Ovary (tissue), 9 donors: ENCODE results near the gene ADAM30. TPM values are rescaled to one million over a fixed set of nuclear protein-coding genes. Genes with fewer than 3 reads are reported as not detected.

Experiments
- DNase-seq, 5 donors: peaks; one replicate each; pipeline ENCODE4 v3.0.0-alpha.2; 2019 to 2020
- H3K27ac ChIP-seq, 2 donors: fragments of 200-600 bp; one replicate each; pipeline versions ENCODE4 v1.5.1 to v1.8.0; 2019 to 2022
- H3K27me3 ChIP-seq: fragments of 200-600 bp; one replicate; pipeline ENCODE4 v1.8.0; 2022
- H3K36me3 ChIP-seq: fragments of 200-600 bp; sonication (generic); one replicate; pipeline ENCODE4 v1.5.1; 2019
- H3K4me1 ChIP-seq: one replicate; pipeline ENCODE4 v1.8.1; 2013; ENCODE audit warnings: mild to moderate bottlenecking, moderate library complexity; ENCODE audit not compliant: insufficient read depth
- H3K4me3 ChIP-seq: fragments of 200-600 bp; sonication (generic); one replicate; pipeline ENCODE4 v1.5.1; 2017
- H3K9me3 ChIP-seq, 2 donors: fragments of 200-600 bp in 1 of 2; sonication (generic) in 1 of 2; one replicate each; pipeline versions ENCODE4 v1.5.1 to v1.8.1; 2013 to 2019; ENCODE audit warnings: mild to moderate bottlenecking in 1 of 2, moderate library complexity in 1 of 2
- EP300 ChIP-seq: sonication (generic); formaldehyde crosslinking; IDR thresholded peaks from one replicate; pipeline ENCODE4 v1.6.1; 2017; ENCODE audit warnings: antibody characterized with exemption
- POLR2A ChIP-seq: fragments of 450-650 bp; IDR thresholded peaks from one replicate; pipeline ENCODE4 v1.6.1; 2017; ENCODE audit warnings: antibody characterized with exemption, mild to moderate bottlenecking, moderate library complexity
- WGBS, 3 donors: extraction: QIAGEN DNeasy Blood & Tissue Kit in 1 of 3; methylation state at CpG; one replicate each; pipeline versions ENCODE4 v1.1.5 to v1.1.7; 2013 to 2017; 5-methylcytosine and 5-hydroxymethylcytosine counted together
- intact Hi-C, 4 donors: fragments of 100-400 bp; cut with DNase I; formaldehyde crosslinking; loops; one replicate each; pipeline versions ENCODE4 v1.11.0 to v1.15.1; 2022 to 2023
- polyA plus RNA-seq, 2 donors: library from polyadenylated mRNA; stranded (reverse); fragments of 200-250 nt in 1 of 2; fragments of 350-450 nt in 1 of 2; fragmentation: Illumina TruSeq in 1 of 2; extraction: RNeasy Lipid Tissue Mini Kit (QIAGEN cat#74804) in 1 of 2; gene quantifications; one replicate each; pipeline ENCODE4 v1.2.3, GENCODE V29; 2013 to 2014
- total RNA-seq, 7 donors: library from RNA; depleted of rRNA in 2 of 7; stranded (reverse); fragments of >200 nt in 2 of 7; fragmentation: NEBNext Ultra II Directional in 3 of 7; extraction: Animal tissue kit (Norgen Biotek cat#: 25700) in 3 of 7; gene quantifications; one replicate each; pipeline versions ENCODE4 v1.1.0 to v1.2.4, GENCODE V29; 2016 to 2023
- TF ChIP-seq, protein P1 (sequence below), 3 donors: fragments of 450-650 bp in 2 of 3; fragments of 200-600 bp in 1 of 3; IDR thresholded peaks; one replicate each; pipeline versions ENCODE4 v1.5.1 to v1.8.0; 2016 to 2022; ENCODE audit warnings: antibody characterized with exemption in 3 of 3, mild to moderate bottlenecking in 1 of 3
- donor health status: DM: no; HTN: no; CAD: no; lungs with moderate emphysema.
- donor health status: DM: no; HTN: no; CAD: no.
- donor health status: Bipolar disorder and iron deficiency.
- donor health status: DM: yes; HTN: yes; CAD: no.
- donor health status: DM: no; HTN: no; CAD: no.
- donor health status: DM: yes; HTN: yes; CAD: no.

ADAM30 gene
- total and polyA plus RNA-seq, 9 donors = not detected

GRCh38 chr1:119919241-119919640 is 22.9 kb upstream of the ADAM30 start:
- no peaks in the 10 kb centered on the region for H3K9me3 ChIP-seq
- H3K27me3 ChIP-seq = no peaks in the 10 kb centered on the region
- H3K4me3 ChIP-seq = no peak overlapping the region
- no peaks in the 10 kb centered on the region for H3K36me3 ChIP-seq
- DNase-seq = no peak
- TF ChIP-seq EP300 = no peak
- TF ChIP-seq, protein P1, sequence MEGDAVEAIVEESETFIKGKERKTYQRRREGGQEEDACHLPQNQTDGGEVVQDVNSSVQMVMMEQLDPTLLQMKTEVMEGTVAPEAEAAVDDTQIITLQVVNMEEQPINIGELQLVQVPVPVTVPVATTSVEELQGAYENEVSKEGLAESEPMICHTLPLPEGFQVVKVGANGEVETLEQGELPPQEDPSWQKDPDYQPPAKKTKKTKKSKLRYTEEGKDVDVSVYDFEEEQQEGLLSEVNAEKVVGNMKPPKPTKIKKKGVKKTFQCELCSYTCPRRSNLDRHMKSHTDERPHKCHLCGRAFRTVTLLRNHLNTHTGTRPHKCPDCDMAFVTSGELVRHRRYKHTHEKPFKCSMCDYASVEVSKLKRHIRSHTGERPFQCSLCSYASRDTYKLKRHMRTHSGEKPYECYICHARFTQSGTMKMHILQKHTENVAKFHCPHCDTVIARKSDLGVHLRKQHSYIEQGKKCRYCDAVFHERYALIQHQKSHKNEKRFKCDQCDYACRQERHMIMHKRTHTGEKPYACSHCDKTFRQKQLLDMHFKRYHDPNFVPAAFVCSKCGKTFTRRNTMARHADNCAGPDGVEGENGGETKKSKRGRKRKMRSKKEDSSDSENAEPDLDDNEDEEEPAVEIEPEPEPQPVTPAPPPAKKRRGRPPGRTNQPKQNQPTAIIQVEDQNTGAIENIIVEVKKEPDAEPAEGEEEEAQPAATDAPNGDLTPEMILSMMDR (IDR thresholded peaks at IDR 0.05) = no peak
- TF ChIP-seq POLR2A = no peak
- 86 to 89% (median 87%) methylated on average over 7 of the region's 7 CpGs for WGBS, 3 donors
- intact Hi-C loops = no loop called here
- H3K4me1 ChIP-seq = no peaks in the 10 kb centered on the region
- H3K27ac ChIP-seq = no peak overlapping the region

GRCh38 chr1:119918301-119918700 is 22.0 kb upstream of the ADAM30 start:
- H3K9me3 ChIP-seq = no peaks in the 10 kb centered on the region
- H3K27ac ChIP-seq = no peak overlapping the region
- H3K4me1 ChIP-seq = no peaks in the 10 kb centered on the region
- TF ChIP-seq, protein P1 (IDR thresholded peaks at IDR 0.05) = no peak
- TF ChIP-seq POLR2A (no peak), EP300 (no peak)
- WGBS, 3 donors = 93 to 95% (median 94%) methylated on average over 7 of the region's 7 CpGs
- no peak overlapping the region for H3K4me3 ChIP-seq
- H3K27me3 ChIP-seq = no peaks in the 10 kb centered on the region
- no peak for DNase-seq
- intact Hi-C loops = no loop called here
- H3K36me3 ChIP-seq = no peaks in the 10 kb centered on the region

DNA sequence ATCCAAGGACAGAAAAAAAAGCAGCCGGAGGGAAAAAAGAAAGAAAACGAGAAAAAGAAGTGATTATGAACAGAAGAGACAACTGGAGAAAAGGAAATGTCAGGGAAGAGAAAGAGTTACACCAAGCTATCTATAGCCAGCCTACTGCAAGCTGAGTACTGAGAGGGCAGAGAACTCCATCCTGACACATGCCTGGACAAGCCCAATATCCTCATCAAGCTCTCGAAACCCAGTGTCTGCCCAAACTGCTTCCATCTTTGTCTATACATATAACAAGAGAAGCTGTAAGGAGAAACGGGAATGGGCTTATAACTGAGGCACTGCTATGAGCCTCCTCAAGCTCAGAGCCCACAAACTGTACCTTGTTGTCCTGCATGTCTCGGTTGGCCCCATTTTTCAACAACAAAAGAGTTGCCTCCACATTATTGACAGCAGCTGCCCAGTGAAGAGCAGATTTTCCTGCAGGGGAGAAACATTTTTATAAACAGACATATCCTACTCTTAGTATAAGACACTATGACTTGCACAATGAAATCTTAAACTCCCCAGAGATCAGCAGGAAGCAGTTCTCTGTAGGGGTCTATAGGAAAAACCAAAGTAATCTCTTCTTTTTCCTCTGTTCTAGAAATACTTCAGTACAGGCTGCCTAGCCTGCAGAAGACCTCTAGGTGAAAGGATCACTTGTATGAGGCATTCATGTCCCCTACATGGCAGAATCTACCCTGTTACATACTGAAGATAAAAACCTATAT is 21.2 kb upstream of the ADAM30 start:
- Histone ChIP-seq H3K4me1 (no peaks in the 10 kb centered on the region), H3K36me3 (no peaks in the 10 kb centered on the region), H3K27ac (no peak overlapping the region), H3K9me3 (no peaks in the 10 kb centered on the region), H3K27me3 (no peaks in the 10 kb centered on the region), H3K4me3 (no peak overlapping the region)
- TF ChIP-seq EP300 (no peak), POLR2A (no peak)
- TF ChIP-seq, protein P1 (IDR thresholded peaks at IDR 0.05) = no peak
- DNase-seq = no peak
- 85 to 88% (median 87%) methylated on average over 5 of the region's 5 CpGs for WGBS, 3 donors
- intact Hi-C loops = no loop called here

- H3K9me3 ChIP-seq = no peaks in the 10 kb centered on the region
- no peaks in the 10 kb centered on the region for H3K36me3 ChIP-seq
- intact Hi-C loops = no loop called here
- DNase-seq = no peak
- TF ChIP-seq, protein P1 (IDR thresholded peaks at IDR 0.05) = no peak
- TF ChIP-seq POLR2A (no peak), EP300 (no peak)
- H3K27ac ChIP-seq = no peak overlapping the region
- no peak overlapping the region for H3K4me3 ChIP-seq
- 93 to 94% (median 94%) methylated on average over 6 of the region's 6 CpGs for WGBS, 3 donors
- H3K27me3 ChIP-seq = no peaks in the 10 kb centered on the region
- no peaks in the 10 kb centered on the region for H3K4me1 ChIP-seq
Observed at GRCh38 chr1:119915517-119915916, 19.2 kb upstream of the ADAM30 start.
